Measurements from ENCODE around the gene GFOD1.

Gene GFOD1

DNA sequence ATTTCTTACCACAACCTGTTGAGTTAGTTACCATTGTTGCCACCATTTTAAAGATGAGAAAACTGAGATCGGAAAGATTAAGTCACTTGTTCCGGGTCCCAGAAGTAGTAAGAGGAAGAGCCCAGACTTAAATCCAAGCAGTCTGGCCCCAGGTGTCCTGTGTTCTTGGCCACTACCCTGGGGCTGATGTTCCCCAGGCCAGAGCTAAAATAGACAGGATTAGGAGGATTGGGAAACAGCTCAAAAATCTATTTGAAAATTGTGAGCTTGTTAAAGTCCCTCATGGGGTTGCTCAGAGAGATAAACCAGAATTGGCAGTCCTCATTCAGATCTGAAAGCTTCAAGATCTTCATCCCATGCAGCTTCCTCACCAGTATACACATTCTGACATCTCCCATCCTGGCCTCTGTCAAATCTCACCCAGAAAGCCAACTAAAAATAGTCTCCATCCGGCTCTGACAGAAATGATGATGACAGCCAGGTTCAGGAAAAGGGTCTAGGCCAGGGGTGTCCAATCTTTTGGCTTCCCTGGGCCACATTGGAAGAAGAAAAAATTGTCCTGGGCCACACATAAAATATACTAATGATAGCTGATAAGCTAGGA lies 62.0 kb downstream of the GFOD1 start:
- DNase-seq (ENCODE audit: low read depth): no peak

DNA sequence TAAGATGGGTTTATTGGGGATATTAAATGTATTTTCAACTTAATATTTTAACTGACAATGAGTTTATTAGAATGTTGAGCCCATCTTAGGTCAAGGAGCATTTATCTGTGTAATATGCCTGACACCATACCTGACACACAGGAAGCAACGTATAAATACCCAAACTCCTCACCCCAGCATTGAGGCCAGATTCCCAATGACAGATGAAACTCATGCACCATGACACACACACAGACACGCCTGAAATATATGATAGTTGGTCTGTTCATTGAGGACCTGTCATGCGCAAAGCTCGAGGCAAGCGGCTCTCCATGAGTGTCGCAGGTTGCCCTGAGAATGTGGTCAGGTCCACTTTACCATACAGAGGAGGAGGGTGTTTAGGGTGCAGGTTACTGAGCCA lies 64.1 kb downstream of the GFOD1 start:
- no peak for DNase-seq (ENCODE audit: low read depth)

DNA sequence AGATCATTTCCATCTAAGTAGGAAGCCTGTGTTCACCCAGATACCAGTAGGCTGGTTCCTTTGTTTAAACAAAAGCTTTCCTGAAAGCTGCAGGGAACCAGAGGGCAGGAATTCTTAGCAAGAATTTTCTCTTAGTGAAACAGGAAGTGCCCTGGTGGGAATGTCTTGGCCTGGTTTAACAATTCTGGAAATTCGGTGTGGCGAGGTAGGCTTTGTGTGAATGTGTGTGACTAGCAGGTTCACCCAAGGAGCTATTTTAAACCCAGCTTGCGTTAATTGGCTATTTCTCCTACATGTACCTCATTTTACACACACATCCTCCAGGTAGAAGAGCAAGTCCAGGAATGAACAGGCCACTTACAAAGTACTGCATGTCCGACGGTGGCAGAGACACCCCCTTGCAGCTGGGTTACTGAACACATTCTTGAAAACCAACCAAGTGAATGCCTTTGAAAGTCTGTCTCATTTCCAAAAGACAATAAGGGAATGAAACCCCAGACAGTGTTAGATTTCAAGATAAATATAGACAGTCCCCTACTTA lies 64.6 kb downstream of the GFOD1 start:
- peak; percentile 45 for DNase-seq (ENCODE audit: low read depth)

DNA sequence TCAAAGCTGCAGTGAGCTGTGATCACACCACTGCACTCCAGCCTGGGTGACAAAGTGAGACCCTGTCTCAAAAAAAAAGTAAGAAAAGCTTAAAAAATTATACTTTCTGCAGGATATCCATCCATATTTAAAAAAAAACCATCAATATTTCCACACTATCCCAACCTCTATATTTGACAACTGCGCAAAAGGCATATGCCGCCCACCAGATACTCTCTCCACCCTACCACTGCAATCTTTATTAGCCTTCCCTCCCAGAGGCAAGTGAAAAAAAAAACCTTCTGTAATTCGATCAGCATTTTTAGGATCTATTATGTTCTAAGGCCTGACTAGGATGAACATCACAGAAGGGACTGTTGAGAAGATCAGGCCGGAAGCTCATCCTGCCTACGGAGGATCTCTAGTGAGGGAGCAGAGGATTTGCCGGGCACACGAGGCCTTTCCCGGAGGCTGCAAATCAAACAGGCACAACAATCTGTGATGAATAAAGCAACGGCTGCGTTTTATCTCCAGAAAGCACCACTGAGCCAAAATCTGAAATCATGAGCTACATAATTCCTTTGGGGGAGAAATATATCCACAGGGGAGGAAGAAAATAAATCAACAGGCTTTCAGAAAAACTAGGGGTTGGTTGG lies 65.9 kb downstream of the GFOD1 start:
- no peak for DNase-seq (ENCODE audit: low read depth)

DNA sequence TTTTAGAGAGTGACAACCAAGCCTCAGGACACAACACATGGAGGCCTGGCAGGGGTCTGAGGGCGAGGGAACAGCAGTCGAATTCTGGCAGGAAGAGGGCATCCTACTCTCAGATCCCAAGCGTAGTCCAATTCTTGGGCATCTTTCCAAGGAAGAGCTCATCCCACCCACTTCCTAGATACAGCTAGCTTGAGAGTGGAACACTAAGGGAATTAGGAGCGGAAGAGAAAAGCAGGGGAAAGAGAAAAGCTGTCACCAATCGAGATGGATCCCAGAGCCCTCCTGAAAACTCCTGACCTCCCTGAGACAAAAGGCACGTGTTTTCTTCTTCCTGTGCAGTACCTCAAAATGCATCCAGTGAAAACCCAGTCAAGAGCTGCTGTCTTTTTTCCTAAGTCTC lies 67.1 kb downstream of the GFOD1 start:
- DNase-seq (ENCODE audit: low read depth): no peak

DNA sequence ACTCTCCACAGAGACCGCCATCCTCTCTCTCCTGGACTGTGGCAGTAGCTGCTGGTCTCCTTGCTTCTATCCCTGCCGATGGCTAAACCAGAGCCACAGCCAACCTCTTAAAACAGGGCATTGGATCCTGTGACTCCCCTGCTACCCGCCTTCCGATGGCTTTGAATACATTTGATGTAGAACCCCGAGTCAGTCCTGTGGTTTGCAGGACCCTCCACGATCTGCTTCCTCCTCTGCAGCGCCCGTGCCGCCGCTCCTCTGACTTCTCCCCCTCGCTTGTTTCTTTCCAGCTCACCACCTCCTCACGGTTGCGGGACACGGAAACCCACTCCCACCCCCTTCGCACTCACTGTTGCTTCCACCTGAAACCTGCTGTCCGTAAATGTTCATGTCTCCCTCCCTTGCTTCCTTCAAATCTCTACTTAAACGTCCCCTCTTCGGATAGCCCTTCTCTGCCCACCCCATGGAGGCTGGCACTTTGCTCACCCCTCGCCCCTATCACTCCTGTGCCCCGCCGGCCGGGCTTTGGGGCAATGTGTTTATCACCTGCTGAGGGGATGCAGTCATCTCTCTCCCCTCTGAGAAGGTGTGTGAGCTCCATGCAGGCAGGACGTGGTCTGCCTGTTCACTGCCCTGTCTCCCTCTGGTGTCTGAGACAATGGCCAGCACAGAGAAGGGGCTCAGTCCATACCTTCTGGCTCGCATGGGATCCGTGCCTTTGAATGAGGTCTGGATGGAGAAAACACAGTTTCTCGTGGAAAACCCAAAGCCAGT lies 67.8 kb downstream of the GFOD1 start:
- DNase-seq (ENCODE audit: low read depth): no peak

DNA sequence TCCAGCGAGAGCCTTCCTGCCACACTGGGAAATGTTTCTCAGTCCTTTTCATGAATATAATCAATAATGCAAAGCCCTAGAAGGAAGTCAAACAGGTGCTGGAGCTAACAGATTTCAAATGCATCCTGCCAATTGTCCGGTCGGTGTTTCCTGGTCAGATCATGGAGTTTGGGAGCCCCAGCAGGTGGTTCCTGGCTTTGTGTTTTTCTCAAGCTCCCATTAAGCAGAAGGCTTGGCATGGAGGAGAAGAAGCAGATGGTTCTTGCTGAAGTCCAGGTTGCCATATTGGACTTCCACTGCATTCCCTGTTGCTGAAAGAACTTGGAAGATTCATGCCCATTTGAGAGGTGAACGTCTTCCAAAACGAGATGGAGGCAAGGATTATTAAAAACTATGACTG lies 68.6 kb downstream of the GFOD1 start:
- DNase-seq (ENCODE audit: low read depth): no peak

GRCh38 chr6:13417954-13418353 lies 69.4 kb downstream of the GFOD1 start:
- no peak for DNase-seq (ENCODE audit: low read depth)

- no peak for DNase-seq (ENCODE audit: low read depth)
Observed at GRCh38 chr6:13417431-13417830, 70.0 kb downstream of the GFOD1 start.

DNA sequence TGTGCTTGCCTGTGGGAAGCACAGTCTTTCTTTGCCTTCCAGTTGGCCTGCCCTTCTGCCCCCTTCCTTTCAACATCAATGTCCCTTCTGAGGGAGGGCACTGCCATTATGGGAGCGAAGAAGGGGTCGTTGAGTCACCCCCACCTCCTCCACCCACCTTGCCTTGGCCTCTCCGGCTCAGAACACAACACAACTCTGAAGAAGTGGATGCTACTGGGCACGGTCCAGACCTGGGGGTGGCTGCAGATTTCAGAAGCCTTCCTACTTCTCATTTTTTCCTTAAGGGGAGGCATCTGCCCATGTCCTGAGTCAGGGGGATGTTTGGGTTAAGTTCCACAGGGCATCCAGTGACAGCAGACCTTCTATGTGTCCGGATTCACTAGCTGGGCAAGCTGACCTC lies 72.1 kb downstream of the GFOD1 start:
- no peak for DNase-seq (ENCODE audit: low read depth)

- DNase-seq (ENCODE audit: low read depth): no peak
Observed at GRCh38 chr6:13413900-13414555, 73.4 kb downstream of the GFOD1 start.

DNA sequence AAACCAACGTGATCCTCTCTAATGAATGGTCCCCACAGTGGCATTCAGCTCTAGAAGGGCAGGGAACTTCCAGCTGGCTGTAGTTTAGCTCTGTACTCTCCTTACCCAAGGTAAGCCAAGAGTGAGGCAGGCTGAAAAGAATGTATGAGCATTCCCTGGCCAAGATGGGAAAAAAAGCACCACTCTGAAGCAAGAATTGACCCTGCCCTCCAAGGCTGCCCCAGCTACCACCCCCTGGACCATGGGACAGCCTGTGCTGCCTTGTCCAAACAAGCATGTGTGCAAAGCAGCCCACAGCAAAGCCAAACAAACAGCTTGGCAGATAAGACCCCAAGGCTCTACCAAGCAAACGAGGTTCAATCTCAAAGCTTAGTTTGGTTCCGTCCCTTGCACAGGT lies 73.9 kb downstream of the GFOD1 start:
- peak; percentile 70 for DNase-seq (ENCODE audit: low read depth)

DNA sequence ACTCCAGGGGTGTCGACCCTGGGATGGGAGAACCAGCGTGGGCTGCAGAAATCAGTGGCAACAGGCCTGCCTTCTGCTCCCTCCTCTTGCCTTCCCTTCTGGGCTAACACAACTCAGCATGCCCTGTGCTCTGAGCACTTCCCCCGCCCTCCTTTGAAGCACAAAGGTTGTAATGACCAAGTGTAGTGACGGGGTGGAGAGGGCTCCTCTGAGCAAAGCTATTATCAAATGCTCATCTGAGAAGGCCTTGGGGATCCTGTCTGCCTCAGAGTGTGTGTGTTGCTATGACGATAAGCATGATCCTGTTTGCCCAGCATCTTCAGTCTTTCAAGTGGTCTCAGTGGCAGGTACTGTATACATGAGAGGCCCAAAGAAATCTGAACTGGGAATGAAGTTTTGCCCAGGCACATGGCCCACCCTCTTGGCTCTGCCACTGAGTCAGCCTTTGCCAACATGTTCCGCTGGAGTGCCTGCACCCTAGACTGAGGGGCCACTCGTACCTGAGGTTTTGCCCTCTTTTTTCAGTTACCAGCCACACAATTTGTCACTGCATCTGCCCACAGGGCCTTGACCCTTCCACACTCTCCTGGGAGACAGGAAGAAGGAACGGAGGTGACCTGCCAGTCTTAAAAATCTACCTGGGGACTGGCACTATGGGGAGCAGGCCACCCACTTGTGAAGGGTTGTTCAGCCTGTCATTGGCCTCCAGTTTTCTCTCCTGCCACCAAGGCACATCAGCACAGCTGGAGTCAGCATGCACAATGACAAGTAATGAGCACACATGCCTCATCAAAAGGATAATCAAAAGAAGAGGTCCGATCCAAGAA lies 74.5 kb downstream of the GFOD1 start:
- DNase-seq (ENCODE audit: low read depth): no peak

DNA sequence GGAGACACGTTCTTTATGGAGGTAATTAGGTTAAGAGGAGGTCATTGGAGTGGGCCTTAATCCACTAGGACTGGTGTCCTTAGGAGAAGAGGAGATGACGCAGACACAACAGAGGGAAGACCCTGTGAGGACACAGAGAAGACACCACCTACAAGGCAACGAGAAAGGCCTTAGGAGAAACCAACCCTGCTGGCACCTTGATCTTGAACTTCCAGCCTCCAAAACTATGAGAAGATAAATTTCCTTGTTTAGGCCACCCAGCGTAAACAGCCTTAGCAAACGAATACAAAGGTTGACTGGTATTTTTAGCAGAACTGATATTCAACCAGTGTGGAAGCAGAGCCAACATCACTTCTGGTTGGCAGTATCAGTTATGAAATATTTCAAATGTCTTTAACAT lies 75.2 kb downstream of the GFOD1 start:
- DNase-seq (ENCODE audit: low read depth): no peak

DNA sequence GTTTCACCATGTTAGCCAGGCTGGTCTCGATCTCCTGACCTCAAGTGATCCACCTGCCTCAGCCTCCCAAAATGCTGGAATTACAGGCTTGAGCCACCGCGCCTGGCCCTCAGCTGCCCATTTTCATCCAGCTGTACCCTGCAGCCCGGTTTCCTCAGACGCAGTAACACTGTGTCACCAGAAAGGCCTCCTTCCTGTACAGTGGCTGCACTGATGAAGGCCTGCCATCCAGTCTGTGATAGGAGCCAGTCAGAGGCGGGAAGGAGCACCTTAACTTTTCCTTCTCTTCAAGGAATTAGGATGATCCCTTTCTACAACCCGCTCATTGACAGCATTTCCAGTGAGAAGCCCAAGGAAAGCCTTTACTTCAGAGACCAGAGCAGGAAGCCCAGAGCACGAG lies 75.9 kb downstream of the GFOD1 start:
- no peak for DNase-seq (ENCODE audit: low read depth)

DNA sequence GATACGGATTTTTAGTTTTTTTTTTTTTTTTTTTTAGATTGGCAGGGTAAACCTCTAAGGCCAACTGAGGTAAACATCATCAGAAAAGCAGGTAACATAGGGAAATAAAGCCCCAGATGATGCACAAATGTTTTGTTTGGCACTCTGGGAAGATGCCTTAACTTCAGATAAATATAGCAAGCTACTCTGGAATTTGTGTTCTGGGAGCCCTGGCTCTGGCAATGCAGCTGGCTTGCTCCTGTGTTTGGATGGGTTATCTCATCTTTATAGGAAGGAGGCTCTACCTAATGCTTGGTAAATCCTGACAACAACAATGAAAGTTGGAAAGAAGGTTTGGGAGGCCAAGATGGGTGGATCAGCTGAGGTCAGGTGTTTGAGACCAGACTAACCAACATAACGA lies 77.4 kb downstream of the GFOD1 start:
- peak; percentile 26 for DNase-seq (ENCODE audit: low read depth)

- DNase-seq (ENCODE audit: low read depth): peak; percentile 98
Observed at GRCh38 chr6:13407709-13408695, 79.4 kb downstream of the GFOD1 start.

GRCh38 chr6:13407368-13407708 lies 80.1 kb downstream of the GFOD1 start:
- no peak for DNase-seq (ENCODE audit: low read depth)

- no peak for DNase-seq (ENCODE audit: low read depth)
Observed at GRCh38 chr6:13406781-13407180, 80.6 kb downstream of the GFOD1 start.

GRCh38 chr6:13405961-13406477 lies 81.4 kb downstream of the GFOD1 start:
- no peak for DNase-seq (ENCODE audit: low read depth)

DNA sequence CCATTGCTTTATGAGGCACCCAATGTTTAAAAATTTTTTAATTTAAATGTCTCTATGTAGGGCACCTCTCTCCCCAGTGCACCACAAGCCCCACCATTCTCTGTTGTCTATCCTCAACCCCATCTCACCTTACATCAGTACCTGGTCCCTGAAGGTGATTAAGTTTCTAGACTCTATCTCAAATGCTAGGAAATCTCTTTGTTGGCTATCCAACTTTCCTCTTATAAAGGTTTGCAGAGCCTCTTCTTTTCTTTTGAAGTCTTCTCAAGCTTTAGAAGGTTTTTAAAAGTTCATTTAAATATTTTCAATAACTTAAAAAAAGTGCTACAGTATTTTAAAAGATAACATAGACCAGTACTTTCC lies 82.5 kb downstream of the GFOD1 start:
- DNase-seq (ENCODE audit: low read depth): no peak

Measured in iris pigment epithelial cell (primary cell).